HepG2 (cell line): ENCODE measurements around the gene PAK1.

Source experiments
- ATM ChIP-seq: fragments of 450-650 bp; IDR thresholded peaks from 2 replicates; pipeline ENCODE4 v1.7.1; 2017; ENCODE audit warnings: mild to moderate bottlenecking, borderline replicate concordance
- GFI1 ChIP-seq: sonication (generic); formaldehyde crosslinking; IDR thresholded peaks from 2 replicates; pipeline ENCODE4 v1.5.0; 2020; ENCODE audit warnings: missing genetic modification reagents, mild to moderate bottlenecking, borderline replicate concordance
- JUN ChIP-seq: sonication (generic); formaldehyde crosslinking; IDR thresholded peaks from 2 replicates; pipeline ENCODE4 v1.4.0; 2020; ENCODE audit warnings: mild to moderate bottlenecking, missing genetic modification reagents
- MAZ ChIP-seq, 2 experiments: sonication (generic) in 1 of 2; formaldehyde crosslinking in 1 of 2; IDR thresholded peaks; 2 replicates each; pipeline versions ENCODE4 v1.5.0 to v1.6.1; 2012 to 2020; ENCODE audit warnings: low read depth in 2 of 2, mild to moderate bottlenecking in 2 of 2, borderline replicate concordance in 1 of 2, improper control_type of control experiment in 1 of 2, low read length in 1 of 2, missing genetic modification reagents in 1 of 2, moderate library complexity in 1 of 2
- MIXL1 ChIP-seq: IDR thresholded peaks from 2 replicates; pipeline ENCODE4 v1.6.1; 2016
- NR2F6 ChIP-seq, 2 experiments: IDR thresholded peaks; 2 replicates each; pipeline ENCODE4 v1.6.1; 2016; ENCODE audit warnings: antibody characterized with exemption in 1 of 2, mild to moderate bottlenecking in 1 of 2
- RAD21 ChIP-seq: fragments of 450-650 bp; formaldehyde crosslinking; IDR thresholded peaks from 2 replicates; pipeline ENCODE4 v1.5.0; 2020; ENCODE audit warnings: mild to moderate bottlenecking
- TOE1 ChIP-seq: sonication (generic); formaldehyde crosslinking; IDR thresholded peaks from 2 replicates; pipeline ENCODE4 v1.4.0; 2020; ENCODE audit warnings: mild to moderate bottlenecking, missing genetic modification reagents
- ZBTB40 ChIP-seq, 2 experiments: fragments of 450-650 bp in 1 of 2; sonication (generic) in 1 of 2; formaldehyde crosslinking in 1 of 2; IDR thresholded peaks; 2 replicates each; pipeline versions ENCODE4 v1.6.1 to v1.8.0; 2016 to 2022; ENCODE audit warnings: antibody characterized with exemption in 1 of 2, mild to moderate bottlenecking in 1 of 2, missing genetic modification reagents in 1 of 2
- ZNF12 ChIP-seq: sonication (generic); formaldehyde crosslinking; IDR thresholded peaks from 2 replicates; pipeline ENCODE4 v1.5.0; 2020; ENCODE audit warnings: missing genetic modification reagents
- TF ChIP-seq, protein P1 (sequence below): sonication (generic); formaldehyde crosslinking; IDR thresholded peaks from 2 replicates; pipeline ENCODE4 v1.9.0; 2021; ENCODE audit warnings: mild to moderate bottlenecking, missing genetic modification reagents
- TF ChIP-seq, protein P2 (sequence below): sonication (generic); formaldehyde crosslinking; IDR thresholded peaks from 2 replicates; pipeline ENCODE4 v1.5.1; 2020; ENCODE audit warnings: missing genetic modification reagents, mild to moderate bottlenecking, borderline replicate concordance
- TF ChIP-seq, protein P3 (sequence below): sonication (generic); formaldehyde crosslinking; IDR thresholded peaks from 2 replicates; pipeline ENCODE4 v1.4.0; 2020; ENCODE audit warnings: missing genetic modification reagents
- TF ChIP-seq, protein P4 (sequence below): sonication (generic); formaldehyde crosslinking; IDR thresholded peaks from 2 replicates; pipeline ENCODE4 v1.4.0; 2020; ENCODE audit warnings: missing genetic modification reagents

GRCh38 chr11:77449784-77450183 lies 24.1 kb downstream of the PAK1 start:
- no peak for TF ChIP-seq JUN (CRISPR knock-in tag)
- TF ChIP-seq RAD21 (CRISPR knock-in tag): no peak
- TF ChIP-seq, protein P1, sequence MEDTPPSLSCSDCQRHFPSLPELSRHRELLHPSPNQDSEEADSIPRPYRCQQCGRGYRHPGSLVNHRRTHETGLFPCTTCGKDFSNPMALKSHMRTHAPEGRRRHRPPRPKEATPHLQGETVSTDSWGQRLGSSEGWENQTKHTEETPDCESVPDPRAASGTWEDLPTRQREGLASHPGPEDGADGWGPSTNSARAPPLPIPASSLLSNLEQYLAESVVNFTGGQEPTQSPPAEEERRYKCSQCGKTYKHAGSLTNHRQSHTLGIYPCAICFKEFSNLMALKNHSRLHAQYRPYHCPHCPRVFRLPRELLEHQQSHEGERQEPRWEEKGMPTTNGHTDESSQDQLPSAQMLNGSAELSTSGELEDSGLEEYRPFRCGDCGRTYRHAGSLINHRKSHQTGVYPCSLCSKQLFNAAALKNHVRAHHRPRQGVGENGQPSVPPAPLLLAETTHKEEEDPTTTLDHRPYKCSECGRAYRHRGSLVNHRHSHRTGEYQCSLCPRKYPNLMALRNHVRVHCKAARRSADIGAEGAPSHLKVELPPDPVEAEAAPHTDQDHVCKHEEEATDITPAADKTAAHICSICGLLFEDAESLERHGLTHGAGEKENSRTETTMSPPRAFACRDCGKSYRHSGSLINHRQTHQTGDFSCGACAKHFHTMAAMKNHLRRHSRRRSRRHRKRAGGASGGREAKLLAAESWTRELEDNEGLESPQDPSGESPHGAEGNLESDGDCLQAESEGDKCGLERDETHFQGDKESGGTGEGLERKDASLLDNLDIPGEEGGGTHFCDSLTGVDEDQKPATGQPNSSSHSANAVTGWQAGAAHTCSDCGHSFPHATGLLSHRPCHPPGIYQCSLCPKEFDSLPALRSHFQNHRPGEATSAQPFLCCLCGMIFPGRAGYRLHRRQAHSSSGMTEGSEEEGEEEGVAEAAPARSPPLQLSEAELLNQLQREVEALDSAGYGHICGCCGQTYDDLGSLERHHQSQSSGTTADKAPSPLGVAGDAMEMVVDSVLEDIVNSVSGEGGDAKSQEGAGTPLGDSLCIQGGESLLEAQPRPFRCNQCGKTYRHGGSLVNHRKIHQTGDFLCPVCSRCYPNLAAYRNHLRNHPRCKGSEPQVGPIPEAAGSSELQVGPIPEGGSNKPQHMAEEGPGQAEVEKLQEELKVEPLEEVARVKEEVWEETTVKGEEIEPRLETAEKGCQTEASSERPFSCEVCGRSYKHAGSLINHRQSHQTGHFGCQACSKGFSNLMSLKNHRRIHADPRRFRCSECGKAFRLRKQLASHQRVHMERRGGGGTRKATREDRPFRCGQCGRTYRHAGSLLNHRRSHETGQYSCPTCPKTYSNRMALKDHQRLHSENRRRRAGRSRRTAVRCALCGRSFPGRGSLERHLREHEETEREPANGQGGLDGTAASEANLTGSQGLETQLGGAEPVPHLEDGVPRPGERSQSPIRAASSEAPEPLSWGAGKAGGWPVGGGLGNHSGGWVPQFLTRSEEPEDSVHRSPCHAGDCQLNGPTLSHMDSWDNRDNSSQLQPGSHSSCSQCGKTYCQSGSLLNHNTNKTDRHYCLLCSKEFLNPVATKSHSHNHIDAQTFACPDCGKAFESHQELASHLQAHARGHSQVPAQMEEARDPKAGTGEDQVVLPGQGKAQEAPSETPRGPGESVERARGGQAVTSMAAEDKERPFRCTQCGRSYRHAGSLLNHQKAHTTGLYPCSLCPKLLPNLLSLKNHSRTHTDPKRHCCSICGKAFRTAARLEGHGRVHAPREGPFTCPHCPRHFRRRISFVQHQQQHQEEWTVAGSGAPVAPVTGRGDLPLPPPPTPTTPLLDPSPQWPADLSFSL: no peak
- TF ChIP-seq ATM: no peak
- no peak for TF ChIP-seq ZNF12 (CRISPR knock-in tag)
- TF ChIP-seq, protein P2, sequence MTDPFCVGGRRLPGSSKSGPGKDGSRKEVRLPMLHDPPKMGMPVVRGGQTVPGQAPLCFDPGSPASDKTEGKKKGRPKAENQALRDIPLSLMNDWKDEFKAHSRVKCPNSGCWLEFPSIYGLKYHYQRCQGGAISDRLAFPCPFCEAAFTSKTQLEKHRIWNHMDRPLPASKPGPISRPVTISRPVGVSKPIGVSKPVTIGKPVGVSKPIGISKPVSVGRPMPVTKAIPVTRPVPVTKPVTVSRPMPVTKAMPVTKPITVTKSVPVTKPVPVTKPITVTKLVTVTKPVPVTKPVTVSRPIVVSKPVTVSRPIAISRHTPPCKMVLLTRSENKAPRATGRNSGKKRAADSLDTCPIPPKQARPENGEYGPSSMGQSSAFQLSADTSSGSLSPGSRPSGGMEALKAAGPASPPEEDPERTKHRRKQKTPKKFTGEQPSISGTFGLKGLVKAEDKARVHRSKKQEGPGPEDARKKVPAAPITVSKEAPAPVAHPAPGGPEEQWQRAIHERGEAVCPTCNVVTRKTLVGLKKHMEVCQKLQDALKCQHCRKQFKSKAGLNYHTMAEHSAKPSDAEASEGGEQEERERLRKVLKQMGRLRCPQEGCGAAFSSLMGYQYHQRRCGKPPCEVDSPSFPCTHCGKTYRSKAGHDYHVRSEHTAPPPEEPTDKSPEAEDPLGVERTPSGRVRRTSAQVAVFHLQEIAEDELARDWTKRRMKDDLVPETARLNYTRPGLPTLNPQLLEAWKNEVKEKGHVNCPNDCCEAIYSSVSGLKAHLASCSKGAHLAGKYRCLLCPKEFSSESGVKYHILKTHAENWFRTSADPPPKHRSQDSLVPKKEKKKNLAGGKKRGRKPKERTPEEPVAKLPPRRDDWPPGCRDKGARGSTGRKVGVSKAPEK (CRISPR knock-in tag): no peak
- TF ChIP-seq NR2F6 (IDR thresholded peaks at IDR 0.05): no peak
- no peak for TF ChIP-seq NR2F6 (CRISPR knock-in tag; IDR thresholded peaks at IDR 0.05)
- TF ChIP-seq MIXL1 (CRISPR knock-in tag): no peak
- TF ChIP-seq MAZ (IDR thresholded peaks at IDR 0.05; ENCODE audit: borderline replicate concordance, low read depth, low read length): no peak
- no peak for TF ChIP-seq MAZ (CRISPR knock-in tag; IDR thresholded peaks at IDR 0.05; ENCODE audit: low read depth)
- no peak for TF ChIP-seq TOE1 (CRISPR knock-in tag)
- TF ChIP-seq GFI1 (CRISPR knock-in tag): no peak
- no peak for TF ChIP-seq ZBTB40 (IDR thresholded peaks at IDR 0.05)
- no peak for TF ChIP-seq ZBTB40 (CRISPR knock-in tag; IDR thresholded peaks at IDR 0.05)
- TF ChIP-seq, protein P3, sequence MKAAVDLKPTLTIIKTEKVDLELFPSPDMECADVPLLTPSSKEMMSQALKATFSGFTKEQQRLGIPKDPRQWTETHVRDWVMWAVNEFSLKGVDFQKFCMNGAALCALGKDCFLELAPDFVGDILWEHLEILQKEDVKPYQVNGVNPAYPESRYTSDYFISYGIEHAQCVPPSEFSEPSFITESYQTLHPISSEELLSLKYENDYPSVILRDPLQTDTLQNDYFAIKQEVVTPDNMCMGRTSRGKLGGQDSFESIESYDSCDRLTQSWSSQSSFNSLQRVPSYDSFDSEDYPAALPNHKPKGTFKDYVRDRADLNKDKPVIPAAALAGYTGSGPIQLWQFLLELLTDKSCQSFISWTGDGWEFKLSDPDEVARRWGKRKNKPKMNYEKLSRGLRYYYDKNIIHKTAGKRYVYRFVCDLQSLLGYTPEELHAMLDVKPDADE (CRISPR knock-in tag): no peak
- TF ChIP-seq, protein P4, sequence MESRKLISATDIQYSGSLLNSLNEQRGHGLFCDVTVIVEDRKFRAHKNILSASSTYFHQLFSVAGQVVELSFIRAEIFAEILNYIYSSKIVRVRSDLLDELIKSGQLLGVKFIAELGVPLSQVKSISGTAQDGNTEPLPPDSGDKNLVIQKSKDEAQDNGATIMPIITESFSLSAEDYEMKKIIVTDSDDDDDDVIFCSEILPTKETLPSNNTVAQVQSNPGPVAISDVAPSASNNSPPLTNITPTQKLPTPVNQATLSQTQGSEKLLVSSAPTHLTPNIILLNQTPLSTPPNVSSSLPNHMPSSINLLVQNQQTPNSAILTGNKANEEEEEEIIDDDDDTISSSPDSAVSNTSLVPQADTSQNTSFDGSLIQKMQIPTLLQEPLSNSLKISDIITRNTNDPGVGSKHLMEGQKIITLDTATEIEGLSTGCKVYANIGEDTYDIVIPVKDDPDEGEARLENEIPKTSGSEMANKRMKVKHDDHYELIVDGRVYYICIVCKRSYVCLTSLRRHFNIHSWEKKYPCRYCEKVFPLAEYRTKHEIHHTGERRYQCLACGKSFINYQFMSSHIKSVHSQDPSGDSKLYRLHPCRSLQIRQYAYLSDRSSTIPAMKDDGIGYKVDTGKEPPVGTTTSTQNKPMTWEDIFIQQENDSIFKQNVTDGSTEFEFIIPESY (CRISPR knock-in tag): no peak
